IMR-90 (cell line): ENCODE data around the gene STOX2. TPM values are rescaled to one million over a fixed set of nuclear protein-coding genes. Genes with fewer than 3 reads are reported as not detected.

Experiments used
- ATAC-seq: fragments of 200-7000 bp; cut with Tn5 transposase; 2 replicates; pipeline ENCODE4 v1.9.1; 2020; ENCODE audit warnings: low read depth, mild to moderate bottlenecking, moderate library complexity
- BruUV-seq: library from RNA; stranded (reverse); fragments of 400-500 nt; replicated peaks from 2 replicates; lab custom pipeline; 2021; lab: Mats Ljungman, UMichigan
- CTCF ChIA-PET: fragments of 300-600 bp; formaldehyde crosslinking; extraction: SDS; loops from one replicate; lab custom pipeline; 2021; ENCODE audit warnings: antibody characterized with exemption; lab: Yijun Ruan, JAX
- POLR2A ChIA-PET: fragments of 300-600 bp; sonication (Branson Sonifier 250); formaldehyde crosslinking; loops from one replicate; lab custom pipeline; 2022; ENCODE audit warnings: antibody characterized with exemption; ENCODE audit not compliant: unreplicated experiment; lab: Charles Lee
- DNase-seq: peaks from one replicate; pipeline ENCODE4 v3.0.0; 2013
- H2AFZ ChIP-seq: replicated peaks from 2 replicates; pipeline ENCODE3; 2013; ENCODE audit warnings: low read length, mild to moderate bottlenecking; ENCODE audit not compliant: poor library complexity
- H2AK5ac ChIP-seq: 2 replicates; pipeline ENCODE4 v1.6.1; 2013; ENCODE audit warnings: low read depth, low read length, inconsistent platforms
- H2AK9ac ChIP-seq: replicated peaks from 2 replicates; pipeline ENCODE3; 2013; ENCODE audit warnings: mild to moderate bottlenecking, low read depth, low read length, moderate library complexity; ENCODE audit not compliant: poor library complexity
- H2BK120ac ChIP-seq: 2 replicates; pipeline ENCODE4 v1.6.1; 2013; ENCODE audit warnings: low read depth, low read length, inconsistent platforms
- H2BK15ac ChIP-seq: 3 replicates; pipeline ENCODE4 v1.6.1; 2013; ENCODE audit warnings: low read depth, low read length, inconsistent platforms
- H2BK20ac ChIP-seq: 2 replicates; pipeline ENCODE4 v1.6.1; 2013; ENCODE audit warnings: low read depth, mild to moderate bottlenecking, inconsistent platforms, low read length, moderate library complexity
- H2BK5ac ChIP-seq: 2 replicates; pipeline ENCODE4 v1.6.1; 2013; ENCODE audit warnings: mild to moderate bottlenecking, low read depth, low read length, inconsistent platforms; ENCODE audit not compliant: poor library complexity, severe bottlenecking
- H3K14ac ChIP-seq: replicated peaks from 2 replicates; pipeline ENCODE4 v1.6.1; 2013; ENCODE audit warnings: low read depth, low read length, inconsistent platforms
- H3K18ac ChIP-seq: 2 replicates; pipeline ENCODE4 v1.6.1; 2013; ENCODE audit warnings: low read depth, low read length, control low read depth
- H3K23ac ChIP-seq: 2 replicates; pipeline ENCODE4 v1.6.1; 2013; ENCODE audit warnings: low read depth, low read length, inconsistent platforms
- H3K27ac ChIP-seq: 2 replicates; pipeline ENCODE4 v1.5.1; 2013; ENCODE audit warnings: mild to moderate bottlenecking, control low read depth, low read length; ENCODE audit not compliant: insufficient read depth
- H3K27me3 ChIP-seq: 2 replicates; pipeline ENCODE4 v1.6.1; 2013; ENCODE audit warnings: low read length; ENCODE audit not compliant: control insufficient read depth, insufficient read depth
- H3K36me3 ChIP-seq: 2 replicates; pipeline ENCODE4 v1.6.1; 2013; ENCODE audit warnings: low read length, mixed read lengths; ENCODE audit not compliant: control insufficient read depth, insufficient read depth
- H3K4ac ChIP-seq: 2 replicates; pipeline ENCODE4 v1.6.1; 2013; ENCODE audit warnings: low read depth, low read length, inconsistent platforms
- H3K4me1 ChIP-seq: 2 replicates; pipeline ENCODE4 v1.6.1; 2013; ENCODE audit warnings: low read length, mixed read lengths; ENCODE audit not compliant: control insufficient read depth, insufficient read depth
- H3K4me2 ChIP-seq: 2 replicates; pipeline ENCODE4 v1.6.1; 2013; ENCODE audit warnings: low read depth, mild to moderate bottlenecking, control low read depth, low read length, moderate library complexity
- H3K4me3 ChIP-seq: 2 replicates; pipeline ENCODE4 v1.5.1; 2013; ENCODE audit warnings: low read depth, mild to moderate bottlenecking, control low read depth, low read length, moderate library complexity; ENCODE audit not compliant: insufficient read depth
- H3K56ac ChIP-seq: 2 replicates; pipeline ENCODE4 v1.6.1; 2013; ENCODE audit warnings: low read length, inconsistent platforms; ENCODE audit not compliant: insufficient read depth; ENCODE audit errors: extremely low read depth
- H3K79me1 ChIP-seq, 2 experiments: 2 replicates each; pipeline ENCODE4 v1.6.1; 2013; ENCODE audit warnings: low read length in 2 of 2, inconsistent platforms in 1 of 2, low read depth in 1 of 2
- H3K9ac ChIP-seq: 2 replicates; pipeline ENCODE4 v1.6.1; 2013; ENCODE audit warnings: low read depth, low read length, control low read depth
- H3K9me1 ChIP-seq: 2 replicates; pipeline ENCODE4 v1.6.1; 2013; ENCODE audit warnings: low read length, inconsistent platforms; ENCODE audit not compliant: insufficient read depth
- H3K9me3 ChIP-seq: 2 replicates; pipeline ENCODE4 v1.6.1; 2013; ENCODE audit warnings: low read length; ENCODE audit not compliant: control insufficient read depth, insufficient read depth
- H4K20me1 ChIP-seq: 2 replicates; pipeline ENCODE4 v1.6.1; 2013; ENCODE audit warnings: low read length, inconsistent platforms; ENCODE audit not compliant: insufficient read depth
- H4K5ac ChIP-seq: 2 replicates; pipeline ENCODE4 v1.6.1; 2013; ENCODE audit warnings: mild to moderate bottlenecking, low read depth, low read length, control low read depth
- H4K8ac ChIP-seq, 2 experiments: 2 replicates each; pipeline ENCODE4 v1.6.1; 2013; ENCODE audit warnings: low read depth in 2 of 2, low read length in 2 of 2, control low read depth in 1 of 2, inconsistent platforms in 1 of 2
- H4K91ac ChIP-seq: 2 replicates; pipeline ENCODE4 v1.6.1; 2013; ENCODE audit warnings: low read depth, low read length, inconsistent platforms; ENCODE audit not compliant: insufficient read depth
- BHLHE40 ChIP-seq: fragments of 150-350 bp; IDR thresholded peaks from 2 replicates; pipeline ENCODE4 v1.6.1; 2016; ENCODE audit warnings: mild to moderate bottlenecking, low read depth, low read length
- CEBPB ChIP-seq: IDR thresholded peaks from 2 replicates; pipeline ENCODE4 v1.6.1; 2012; ENCODE audit warnings: low read depth, low read length, improper control_type of control experiment
- CHD1 ChIP-seq: IDR thresholded peaks from 2 replicates; pipeline ENCODE4 v1.6.1; 2012; ENCODE audit warnings: low read depth, low read length, improper control_type of control experiment
- FOS ChIP-seq: fragments of 150-350 bp; IDR thresholded peaks from 2 replicates; pipeline ENCODE4 v1.6.1; 2016; ENCODE audit warnings: low read depth, low read length
- MAFK ChIP-seq: IDR thresholded peaks from 2 replicates; pipeline ENCODE4 v1.6.1; 2012; ENCODE audit warnings: low read depth, low read length, improper control_type of control experiment
- MAZ ChIP-seq: IDR thresholded peaks from 2 replicates; pipeline ENCODE4 v1.6.1; 2012; ENCODE audit warnings: low read depth, mild to moderate bottlenecking, low read length, improper control_type of control experiment, moderate library complexity, borderline replicate concordance
- MXI1 ChIP-seq: IDR thresholded peaks from 2 replicates; pipeline ENCODE4 v1.6.1; 2012; ENCODE audit warnings: low read depth, mild to moderate bottlenecking, low read length, moderate library complexity, borderline replicate concordance
- NFE2L2 ChIP-seq: fragments of 150-350 bp; IDR thresholded peaks from 2 replicates; pipeline ENCODE4 v1.6.1; 2016; ENCODE audit warnings: low read depth, mild to moderate bottlenecking, low read length
- POLR2A ChIP-seq: IDR thresholded peaks from 2 replicates; pipeline ENCODE4 v1.6.1; 2012; ENCODE audit warnings: mild to moderate bottlenecking, low read depth, low read length
- RAD21 ChIP-seq: IDR thresholded peaks from 2 replicates; pipeline ENCODE4 v1.6.1; 2012; ENCODE audit warnings: low read length, improper control_type of control experiment
- RCOR1 ChIP-seq: IDR thresholded peaks from 2 replicates; pipeline ENCODE4 v1.6.1; 2012; ENCODE audit warnings: mild to moderate bottlenecking, low read length, improper control_type of control experiment; ENCODE audit not compliant: insufficient replicate concordance
- RFX5 ChIP-seq: IDR thresholded peaks from 2 replicates; pipeline ENCODE4 v1.8.0; 2012; ENCODE audit warnings: low read depth, mild to moderate bottlenecking, low read length, moderate library complexity
- SMC3 ChIP-seq: fragments of 150-350 bp; IDR thresholded peaks from 2 replicates; pipeline ENCODE4 v1.6.1; 2016; ENCODE audit warnings: low read depth, mild to moderate bottlenecking, antibody characterized with exemption, low read length, moderate library complexity
- WGBS, 2 experiments: methylation state at CpG; one replicate each; pipeline versions ENCODE4 v1.1.5 to v1.1.7; 2013; ENCODE audit warnings: missing lambda C conversion rate in 2 of 2; ENCODE audit not compliant: insufficient read length in 1 of 2; ENCODE audit errors: extremely low coverage in 2 of 2; 5-methylcytosine and 5-hydroxymethylcytosine counted together
- dilution Hi-C: fragments of 300-500 bp; cut with HindIII; formaldehyde crosslinking; loops from one replicate; pipeline ENCODE4 v1.14.3; 2018; ENCODE audit warnings: low sequenced_read_pairs; ENCODE audit not compliant: unreplicated experiment
- in situ Hi-C: fragments of 300-500 bp; cut with MboI; formaldehyde crosslinking; loops from 3 replicates; pipeline ENCODE4 v1.14.3; 2019; ENCODE audit warnings: low sequenced_read_pairs, inconsistent platforms, mixed read lengths
- intact Hi-C: fragments of 100-400 bp; cut with micrococcal nuclease; formaldehyde crosslinking; loops from 2 replicates; pipeline ENCODE4 v1.10.0; 2022
- polyA plus RNA-seq, 3 experiments: library from polyadenylated mRNA; depleted of rRNA; stranded (reverse); fragments of >200 nt; gene quantifications; 2 replicates each; pipeline ENCODE4 v1.2.3, GENCODE V29; 2012; ENCODE audit warnings: low replicate concordance in 1 of 3
- total RNA-seq: library from RNA; depleted of rRNA; stranded (reverse); fragments of >200 nt; gene quantifications from 2 replicates; pipeline ENCODE4 v1.2.3, GENCODE V29; 2012
- TF ChIP-seq, protein P1 (sequence below): fragments of 150-350 bp; IDR thresholded peaks from 2 replicates; pipeline ENCODE4 v1.6.1; 2017; ENCODE audit warnings: mild to moderate bottlenecking, antibody characterized with exemption, low read length, low read depth
- TF ChIP-seq, protein P2 (sequence below): conservative IDR thresholded peaks from 2 replicates; pipeline ENCODE4 v1.5.1; 2012; ENCODE audit warnings: mild to moderate bottlenecking, low read depth, low read length, improper control_type of control experiment
- TF ChIP-seq, protein P3 (sequence below): fragments of 150-350 bp; IDR thresholded peaks from 2 replicates; pipeline ENCODE4 v1.6.1; 2016; ENCODE audit warnings: low read depth, mild to moderate bottlenecking, low read length, moderate library complexity, borderline replicate concordance

Gene STOX2
- total and polyA plus RNA-seq, 2 of the 4 experiments (the other 2 are of a cell fraction): 1.1 to 5.4 TPM

- no peak overlapping the region for H2BK5ac ChIP-seq
- DNase-seq: no peak
- dilution Hi-C loops (no loop called here), intact Hi-C loops (no loop called here), in situ Hi-C loops (no loop called here)
- no peak overlapping the region for H2BK120ac ChIP-seq
- H4K91ac ChIP-seq: no peak overlapping the region
- POLR2A ChIA-PET: no interaction called here
- H3K18ac ChIP-seq: no peak overlapping the region
- H3K9ac ChIP-seq: no peak overlapping the region
- H3K4me2 ChIP-seq: no peak overlapping the region
- H3K4ac ChIP-seq: no peak overlapping the region
- no peak overlapping the region for H3K27ac ChIP-seq
- no CpG with 5 or more reads among the region's 5 CpGs for WGBS, 2 experiments
- H3K4me1 ChIP-seq: peaks cover 6% of the 10 kb centered on the region; the same call in 1 of the 2 replicates
- H2AK9ac ChIP-seq: no peak overlapping the region
- CTCF ChIA-PET: no interaction called here
- no peak overlapping the region for H4K5ac ChIP-seq
- H2BK15ac ChIP-seq: no peak overlapping the region
- no peaks in the 10 kb centered on the region for H3K79me1 ChIP-seq
- H3K56ac ChIP-seq: no peak overlapping the region
- no peaks in the 10 kb centered on the region for H3K9me3 ChIP-seq
- no peak overlapping the region for H2AFZ ChIP-seq
- no peaks in the 10 kb centered on the region for H3K27me3 ChIP-seq
- H3K14ac ChIP-seq: no peak overlapping the region
- no peak overlapping the region for H2BK20ac ChIP-seq
- no peaks in the 10 kb centered on the region for H3K36me3 ChIP-seq
- H3K9me1 ChIP-seq: no peaks in the 10 kb centered on the region; the same call in 1 of the 2 replicates
- H3K23ac ChIP-seq: no peak overlapping the region
- H3K4me3 ChIP-seq: no peak overlapping the region
- H4K8ac ChIP-seq: no peak overlapping the region
- TF ChIP-seq CHD1: no peak
- no peak for TF ChIP-seq MAZ
- TF ChIP-seq CEBPB: no peak
- no peak for TF ChIP-seq RCOR1
- TF ChIP-seq, protein P1, sequence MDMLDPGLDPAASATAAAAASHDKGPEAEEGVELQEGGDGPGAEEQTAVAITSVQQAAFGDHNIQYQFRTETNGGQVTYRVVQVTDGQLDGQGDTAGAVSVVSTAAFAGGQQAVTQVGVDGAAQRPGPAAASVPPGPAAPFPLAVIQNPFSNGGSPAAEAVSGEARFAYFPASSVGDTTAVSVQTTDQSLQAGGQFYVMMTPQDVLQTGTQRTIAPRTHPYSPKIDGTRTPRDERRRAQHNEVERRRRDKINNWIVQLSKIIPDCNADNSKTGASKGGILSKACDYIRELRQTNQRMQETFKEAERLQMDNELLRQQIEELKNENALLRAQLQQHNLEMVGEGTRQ: no peak
- no peak for TF ChIP-seq RFX5
- TF ChIP-seq BHLHE40: no peak
- TF ChIP-seq SMC3: no peak
- no peak for TF ChIP-seq MAFK
- no peak for TF ChIP-seq POLR2A
- no peak for TF ChIP-seq FOS
- TF ChIP-seq NFE2L2: no peak
- TF ChIP-seq MXI1: no peak
- no peak for TF ChIP-seq RAD21
- TF ChIP-seq, protein P2, sequence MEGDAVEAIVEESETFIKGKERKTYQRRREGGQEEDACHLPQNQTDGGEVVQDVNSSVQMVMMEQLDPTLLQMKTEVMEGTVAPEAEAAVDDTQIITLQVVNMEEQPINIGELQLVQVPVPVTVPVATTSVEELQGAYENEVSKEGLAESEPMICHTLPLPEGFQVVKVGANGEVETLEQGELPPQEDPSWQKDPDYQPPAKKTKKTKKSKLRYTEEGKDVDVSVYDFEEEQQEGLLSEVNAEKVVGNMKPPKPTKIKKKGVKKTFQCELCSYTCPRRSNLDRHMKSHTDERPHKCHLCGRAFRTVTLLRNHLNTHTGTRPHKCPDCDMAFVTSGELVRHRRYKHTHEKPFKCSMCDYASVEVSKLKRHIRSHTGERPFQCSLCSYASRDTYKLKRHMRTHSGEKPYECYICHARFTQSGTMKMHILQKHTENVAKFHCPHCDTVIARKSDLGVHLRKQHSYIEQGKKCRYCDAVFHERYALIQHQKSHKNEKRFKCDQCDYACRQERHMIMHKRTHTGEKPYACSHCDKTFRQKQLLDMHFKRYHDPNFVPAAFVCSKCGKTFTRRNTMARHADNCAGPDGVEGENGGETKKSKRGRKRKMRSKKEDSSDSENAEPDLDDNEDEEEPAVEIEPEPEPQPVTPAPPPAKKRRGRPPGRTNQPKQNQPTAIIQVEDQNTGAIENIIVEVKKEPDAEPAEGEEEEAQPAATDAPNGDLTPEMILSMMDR: no peak
- TF ChIP-seq, protein P3, sequence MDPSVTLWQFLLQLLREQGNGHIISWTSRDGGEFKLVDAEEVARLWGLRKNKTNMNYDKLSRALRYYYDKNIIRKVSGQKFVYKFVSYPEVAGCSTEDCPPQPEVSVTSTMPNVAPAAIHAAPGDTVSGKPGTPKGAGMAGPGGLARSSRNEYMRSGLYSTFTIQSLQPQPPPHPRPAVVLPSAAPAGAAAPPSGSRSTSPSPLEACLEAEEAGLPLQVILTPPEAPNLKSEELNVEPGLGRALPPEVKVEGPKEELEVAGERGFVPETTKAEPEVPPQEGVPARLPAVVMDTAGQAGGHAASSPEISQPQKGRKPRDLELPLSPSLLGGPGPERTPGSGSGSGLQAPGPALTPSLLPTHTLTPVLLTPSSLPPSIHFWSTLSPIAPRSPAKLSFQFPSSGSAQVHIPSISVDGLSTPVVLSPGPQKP: no peak
- no TSS peak for BruUV-seq
- no peak overlapping the region for H2AK5ac ChIP-seq
- no peaks in the 10 kb centered on the region for H4K20me1 ChIP-seq
- ATAC-seq: no peak
Measured at GRCh38 chr4:183968931-183969330, 63.8 kb downstream of the STOX2 start.
